ENCODE results near the gene UVRAG.

UVRAG gene

GRCh38 chr11:76135491-76135890 is 320.5 kb downstream of the UVRAG start:
- TF ChIP-seq CTCF (IDR thresholded peaks at IDR 0.05; ENCODE audit: extremely low read depth, insufficient read depth, missing control alignments), result no peak
- DNase-seq (ENCODE audit: low spot score), result no peak
- in situ Hi-C loops (cut with MboI; ENCODE audit: low pct_unique_long_range_greater_than_20kb, low sequenced_read_pairs, unreplicated experiment), result loop anchor here (25.0 kb wide), 1 partner anchor 423 kb away; the partner anchor contains the start of gene MOGAT2

- no peak for TF ChIP-seq CTCF (IDR thresholded peaks at IDR 0.05; ENCODE audit: extremely low read depth, insufficient read depth, missing control alignments)
- no peak for DNase-seq (ENCODE audit: low spot score)
- in situ Hi-C loops (cut with MboI; ENCODE audit: low pct_unique_long_range_greater_than_20kb, low sequenced_read_pairs, unreplicated experiment), result loop anchor here (25.0 kb wide), 1 partner anchor 427 kb away; the partner anchor contains the start of gene MOGAT2
These were observed 324.3 kb downstream of the UVRAG start for GRCh38 chr11:76139314-76139713.

- in situ Hi-C loops (cut with MboI; ENCODE audit: low pct_unique_long_range_greater_than_20kb, low sequenced_read_pairs, unreplicated experiment), result loop anchor here (25.0 kb wide), 1 partner anchor 429 kb away; the partner anchor contains the start of gene MOGAT2
- no peak for TF ChIP-seq CTCF (IDR thresholded peaks at IDR 0.05; ENCODE audit: extremely low read depth, insufficient read depth, missing control alignments)
- DNase-seq (ENCODE audit: low spot score), result no peak
These were observed 326.0 kb downstream of the UVRAG start for GRCh38 chr11:76140912-76141574.

GRCh38 chr11:76141901-76142588 is 327.0 kb downstream of the UVRAG start:
- in situ Hi-C loops (cut with MboI; ENCODE audit: low pct_unique_long_range_greater_than_20kb, low sequenced_read_pairs, unreplicated experiment), result loop anchor here (25.0 kb wide), 1 partner anchor 430 kb away; the partner anchor contains the start of gene MOGAT2
- no peak for TF ChIP-seq CTCF (IDR thresholded peaks at IDR 0.05; ENCODE audit: extremely low read depth, insufficient read depth, missing control alignments)
- DNase-seq (ENCODE audit: low spot score), result no peak

- DNase-seq (ENCODE audit: low spot score), result no peak
- in situ Hi-C loops (cut with MboI; ENCODE audit: low pct_unique_long_range_greater_than_20kb, low sequenced_read_pairs, unreplicated experiment), result loop anchor here (25.0 kb wide), 1 partner anchor 431 kb away; the partner anchor contains the start of gene MOGAT2
- TF ChIP-seq CTCF (IDR thresholded peaks at IDR 0.05; ENCODE audit: extremely low read depth, insufficient read depth, missing control alignments), result no peak
These were observed 328.3 kb downstream of the UVRAG start for GRCh38 chr11:76143274-76143673.

- in situ Hi-C loops (cut with MboI; ENCODE audit: low pct_unique_long_range_greater_than_20kb, low sequenced_read_pairs, unreplicated experiment), result loop anchor here (5.0 to 25.0 kb wide), 2 partner anchors 250 to 435 kb away; partner anchors contain the start of gene MOGAT2
- TF ChIP-seq CTCF (IDR thresholded peaks at IDR 0.05; ENCODE audit: extremely low read depth, insufficient read depth, missing control alignments), result no peak
- DNase-seq (ENCODE audit: low spot score), result no peak
These were observed 332.2 kb downstream of the UVRAG start for GRCh38 chr11:76147106-76147740.
